GM12878 (cell line): ENCODE data around the gene MRNIP. TPM values are rescaled to one million over a fixed set of nuclear protein-coding genes. Genes with fewer than 3 reads are reported as not detected.

ENCODE experiments used
- ATAC-seq: fragments of 200-7000 bp; cut with Tn5 transposase; 3 replicates; pipeline ENCODE4 v1.9.1; 2020; ENCODE audit warnings: mild to moderate bottlenecking, moderate library complexity
- BruUV-seq: library from RNA; stranded (reverse); fragments of 400-500 nt; replicated peaks from 2 replicates; lab custom pipeline; 2021; lab: Mats Ljungman, UMichigan
- CTCF ChIA-PET: fragments of 300-600 bp; sonication (Branson Sonifier 250); formaldehyde crosslinking; extraction: SDS; loops from one replicate; lab custom pipeline; 2021; ENCODE audit warnings: inconsistent platforms; lab: Yijun Ruan, JAX
- POLR2A ChIA-PET: fragments of 350-600 bp; formaldehyde crosslinking; extraction: SDS; loops from one replicate; lab custom pipeline; 2021; ENCODE audit warnings: inconsistent platforms; lab: Charles Lee
- RAD21 ChIA-PET: fragments of 300-600 bp; sonication (Branson Sonifier 250); formaldehyde crosslinking; loops from one replicate; lab custom pipeline; 2023; ENCODE audit warnings: antibody characterized with exemption; ENCODE audit not compliant: unreplicated experiment; lab: Charles Lee
- SMC1A ChIA-PET: fragments of 300-600 bp; sonication (Branson Sonifier 250); formaldehyde crosslinking; loops from one replicate; lab custom pipeline; 2023; ENCODE audit not compliant: unreplicated experiment, uncharacterized antibody; lab: Charles Lee
- DNase-seq: peaks from one replicate; pipeline ENCODE4 v3.0.0-alpha.2; 2011; ENCODE audit warnings: low read depth, low spot score
- FAIRE-seq: peaks from 3 replicates; lab custom pipeline; 2011; peaks lifted over from hg19 to GRCh38; lab: Jason Lieb, UNC
- H2AFZ ChIP-seq: 2 replicates; pipeline ENCODE4 v1.6.0; 2011; ENCODE audit warnings: low read depth, low read length, control low read depth; ENCODE audit not compliant: control insufficient read depth
- H3K27ac ChIP-seq: 2 replicates; pipeline ENCODE4 v1.5.1; 2011; ENCODE audit warnings: control low read depth; ENCODE audit not compliant: control insufficient read depth, insufficient read depth
- H3K27me3 ChIP-seq, 2 experiments: replicated peaks in 1 of 2; 2 replicates each; pipeline versions ENCODE4 v1.6.0 to v1.6.1; 2011; ENCODE audit warnings: low read length in 1 of 2; ENCODE audit not compliant: control insufficient read depth in 2 of 2, insufficient read depth in 2 of 2
- H3K36me3 ChIP-seq, 2 experiments: 2 replicates each; pipeline ENCODE4 v1.5.1; 2011; ENCODE audit warnings: low read length in 1 of 2; ENCODE audit not compliant: control insufficient read depth in 2 of 2, insufficient read depth in 2 of 2
- H3K4me1 ChIP-seq: 2 replicates; pipeline ENCODE4 v1.6.1; 2011; ENCODE audit warnings: mild to moderate bottlenecking, low read length, moderate library complexity, mixed read lengths; ENCODE audit not compliant: control insufficient read depth, insufficient read depth
- H3K4me2 ChIP-seq: 2 replicates; pipeline ENCODE4 v1.6.0; 2011; ENCODE audit warnings: control low read depth; ENCODE audit not compliant: control insufficient read depth, insufficient read depth
- H3K4me3 ChIP-seq: fragments of 200-600 bp; sonication (generic); 2 replicates; pipeline ENCODE4 v1.5.1; 2016
- H3K79me2 ChIP-seq: 2 replicates; pipeline ENCODE4 v1.6.0; 2011; ENCODE audit warnings: low read length; ENCODE audit not compliant: control insufficient read depth, insufficient read depth
- H3K9ac ChIP-seq: 2 replicates; pipeline ENCODE4 v1.8.0; 2011; ENCODE audit warnings: low read length, control low read depth, mixed read lengths; ENCODE audit not compliant: control insufficient read depth, insufficient read depth
- H3K9me3 ChIP-seq: replicated peaks from 3 replicates; pipeline ENCODE4 v1.5.1; 2011; ENCODE audit warnings: mild to moderate bottlenecking, low read length; ENCODE audit not compliant: control insufficient read depth, insufficient read depth
- H4K20me1 ChIP-seq: 2 replicates; pipeline ENCODE4 v1.6.0; 2011; ENCODE audit not compliant: control insufficient read depth, insufficient read depth
- CBX3 ChIP-seq: fragments of 200-600 bp; sonication (generic); IDR thresholded peaks from 2 replicates; pipeline ENCODE4 v1.6.1; 2016; ENCODE audit warnings: low read depth, borderline replicate concordance
- CREM ChIP-seq: IDR thresholded peaks from 2 replicates; pipeline ENCODE4 v1.6.1; 2014; ENCODE audit warnings: antibody characterized with exemption, low read depth
- CTCF ChIP-seq, 3 experiments: IDR thresholded peaks in 2 of 3; conservative IDR thresholded peaks in 1 of 3; 2 replicates each; pipeline ENCODE4 v1.5.1; 2011; ENCODE audit warnings: low read depth in 3 of 3, low read length in 3 of 3, mild to moderate bottlenecking in 3 of 3, control low read depth in 2 of 3, moderate library complexity in 2 of 3, inconsistent platforms in 1 of 3, mixed read lengths in 1 of 3; ENCODE audit not compliant: control insufficient read depth in 2 of 3, insufficient read depth in 1 of 3; ENCODE audit errors: extremely low read depth in 1 of 3
- FOXK2 ChIP-seq: fragments of 450-650 bp; IDR thresholded peaks from 2 replicates; pipeline ENCODE4 v1.6.1; 2017; ENCODE audit warnings: mild to moderate bottlenecking, moderate library complexity
- FOXM1 ChIP-seq: IDR thresholded peaks from 2 replicates; pipeline ENCODE4 v1.6.1; 2012; ENCODE audit warnings: low read depth, mild to moderate bottlenecking, inconsistent platforms, low read length, moderate library complexity
- HDAC6 ChIP-seq: fragments of 200-600 bp; sonication (generic); IDR thresholded peaks from one replicate; pipeline ENCODE4 v1.8.0; 2017; ENCODE audit warnings: antibody characterized with exemption; ENCODE audit not compliant: unreplicated experiment
- JUND ChIP-seq: IDR thresholded peaks from 2 replicates; pipeline ENCODE4 v1.6.1; 2012; ENCODE audit warnings: low read depth, mild to moderate bottlenecking, low read length, improper control_type of control experiment, moderate library complexity
- NFYA ChIP-seq: IDR thresholded peaks from 2 replicates; pipeline ENCODE4 v1.6.1; 2011; ENCODE audit warnings: low read depth, mild to moderate bottlenecking, low read length, improper control_type of control experiment, borderline replicate concordance
- NR2C1 ChIP-seq: fragments of 450-650 bp; IDR thresholded peaks from 2 replicates; pipeline ENCODE4 v1.6.1; 2017; ENCODE audit warnings: antibody characterized with exemption, mild to moderate bottlenecking, moderate library complexity
- NR2F1 ChIP-seq: fragments of 450-650 bp; conservative IDR thresholded peaks from 2 replicates; pipeline ENCODE4 v1.6.1; 2017; ENCODE audit warnings: mild to moderate bottlenecking
- RAD51 ChIP-seq: fragments of 450-650 bp; IDR thresholded peaks from 2 replicates; pipeline ENCODE4 v1.6.1; 2016; ENCODE audit warnings: moderate library complexity, mild to moderate bottlenecking, inconsistent platforms
- SMC3 ChIP-seq: IDR thresholded peaks from 2 replicates; pipeline ENCODE4 v1.6.1; 2011; ENCODE audit warnings: low read length, improper control_type of control experiment, borderline replicate concordance
- TCF3 ChIP-seq: IDR thresholded peaks from 2 replicates; pipeline ENCODE4 v1.6.1; 2012; ENCODE audit warnings: low read depth, mild to moderate bottlenecking, low read length, borderline replicate concordance; ENCODE audit not compliant: insufficient read depth
- YBX1 ChIP-seq: fragments of 450-650 bp; IDR thresholded peaks from 2 replicates; pipeline ENCODE4 v1.6.1; 2016; ENCODE audit warnings: antibody characterized with exemption
- ZNF207 ChIP-seq: fragments of 450-650 bp; IDR thresholded peaks from 2 replicates; pipeline ENCODE4 v1.6.1; 2014; ENCODE audit warnings: antibody characterized with exemption, mild to moderate bottlenecking, borderline replicate concordance
- WGBS: methylation state at CpG from one replicate; pipeline ENCODE4 v1.1.6; 2016; ENCODE audit warnings: low lambda C conversion rate; ENCODE audit not compliant: insufficient replicate concordance, insufficient coverage; ENCODE audit errors: missing lambda C conversion rate; 5-methylcytosine and 5-hydroxymethylcytosine counted together
- in situ Hi-C: fragments of 300-500 bp; cut with MboI; formaldehyde crosslinking; loops from 9 replicates; pipeline ENCODE4 v1.14.3; 2018; ENCODE audit warnings: mixed read lengths
- intact Hi-C: fragments of 100-400 bp; cut with micrococcal nuclease; formaldehyde crosslinking; loops from one replicate; pipeline ENCODE4 v1.14.2; 2022; ENCODE audit not compliant: unreplicated experiment
- polyA plus RNA-seq, 11 experiments: library from polyadenylated mRNA; depleted of rRNA in 4 of 11; unstranded in 6 of 11; stranded (reverse) in 5 of 11; fragments of >200 nt; fragmentation: Nextera tagmentation in 4 of 11; fragmentation: Illumina TruSeq in 1 of 11; extraction: Ambion mirVana in 4 of 11; extraction: Trizol in 1 of 11; gene quantifications; 1 replicate in 1 of 11; 2 replicates in 10 of 11; pipeline versions ENCODE4 v1.2.1 to v1.2.3, GENCODE V29; 2011 to 2016; ENCODE audit warnings: inconsistent platforms in 2 of 11, missing spikeins in 2 of 11, low read depth in 1 of 11
- total RNA-seq, 4 experiments: library from RNA; depleted of rRNA in 3 of 4; stranded (reverse); fragments of >200 nt in 3 of 4; fragmentation: Illumina TruSeq in 1 of 4; extraction: Trizol in 1 of 4; gene quantifications; 2 replicates each; pipeline versions ENCODE4 v1.2.1 to v1.2.3, GENCODE V29; 2013 to 2021

MRNIP gene
- total and polyA plus RNA-seq, 10 of the 15 experiments (the other 5 are each of a cell fraction or from before 2014, with no cell fraction given) = 2.4 to 30.4 (median 13.1) TPM

- CTCF ChIA-PET = no interaction called here
- no peak for FAIRE-seq
- POLR2A ChIA-PET = interaction anchor here (0.7 kb wide), 1 partner anchor 53 kb away, joined by 3 read pairs; no protein-coding TSS in a partner anchor
- Histone ChIP-seq H3K79me2 (no peaks in the 10 kb centered on the region), H3K4me2 (no peak overlapping the region), H3K9me3 (no peaks in the 10 kb centered on the region), H2AFZ (no peak overlapping the region), H3K4me3 (no peak overlapping the region), H3K4me1 (peaks cover 9% of the 10 kb centered on the region), H3K36me3 (no peaks in the 10 kb centered on the region; a peak in 1 of 4 replicates), H3K27ac (no peak overlapping the region), H4K20me1 (no peaks in the 10 kb centered on the region), H3K9ac (no peak overlapping the region), H3K27me3 (no peaks in the 10 kb centered on the region)
- no TSS peak for BruUV-seq
- RAD21 ChIA-PET = no interaction called here
- SMC1A ChIA-PET = no interaction called here
- in situ Hi-C loops = loop anchor here (10.0 to 25.0 kb wide), 2 partner anchors 999 to 1688 kb away; partner anchors contain the start of gene MGAT1
- DNase-seq = no peak
- TF ChIP-seq NR2F1 = no peak
- TF ChIP-seq FOXM1 = no peak
- TF ChIP-seq YBX1 = no peak
- TF ChIP-seq ZNF207 = no peak
- no peak for TF ChIP-seq CBX3
- no peak for TF ChIP-seq SMC3
- TF ChIP-seq JUND = no peak
- no peak for TF ChIP-seq RAD51
- no peak for TF ChIP-seq CREM
- no peak for TF ChIP-seq HDAC6
- no peak for TF ChIP-seq NR2C1
- TF ChIP-seq TCF3 = no peak
- TF ChIP-seq NFYA = no peak
- TF ChIP-seq FOXK2 = no peak
- TF ChIP-seq CTCF (IDR thresholded peaks at IDR 0.05 in 2 of 3, conservative IDR thresholded peaks at IDR 0.05 in 1 of 3; ENCODE audit: control insufficient read depth in 2 of 3, extremely low read depth in 1 of 3, insufficient read depth in 1 of 3, low read depth in 3 of 3, low read length in 3 of 3) = no peak
- WGBS = 98% methylated on average over 5 of the region's 5 CpGs
- intact Hi-C loops = no loop called here
- no peak for ATAC-seq
These were observed 45.5 kb downstream of the MRNIP start for GRCh38 chr5:179812997-179813607.
